ENCODE measurements around the gene PIP4K2A.
"Not testable (repeated sequence)": the region's sequence is repeated elsewhere in the genome, so short reads cannot be mapped to it uniquely, and the experiment has no call there.

Gene PIP4K2A

DNA sequence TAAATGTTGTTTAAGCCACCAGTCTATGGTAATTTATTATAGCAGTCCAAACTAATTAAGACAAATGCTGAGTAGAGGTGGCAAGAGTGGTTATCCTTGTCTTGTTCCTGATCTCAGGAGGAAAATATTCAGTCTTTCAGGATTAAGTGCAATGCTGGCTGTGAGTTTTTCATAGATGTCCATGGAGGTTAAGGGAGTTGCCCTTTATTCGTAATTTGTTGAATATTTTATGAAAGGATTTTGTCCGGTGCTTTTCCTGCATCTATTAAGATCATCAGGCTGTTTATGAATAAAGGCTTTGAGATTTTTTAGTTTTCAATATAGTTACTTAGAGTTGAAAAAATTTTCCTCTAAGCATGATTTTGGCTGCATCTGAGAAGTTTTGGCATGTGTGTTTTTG lies 186.9 kb downstream of the PIP4K2A start:
- TF ChIP-seq EZH2phosphoT487 (IDR thresholded peaks at IDR 0.05; ENCODE audit: borderline replicate concordance): no peak
- TF ChIP-seq, protein P1, sequence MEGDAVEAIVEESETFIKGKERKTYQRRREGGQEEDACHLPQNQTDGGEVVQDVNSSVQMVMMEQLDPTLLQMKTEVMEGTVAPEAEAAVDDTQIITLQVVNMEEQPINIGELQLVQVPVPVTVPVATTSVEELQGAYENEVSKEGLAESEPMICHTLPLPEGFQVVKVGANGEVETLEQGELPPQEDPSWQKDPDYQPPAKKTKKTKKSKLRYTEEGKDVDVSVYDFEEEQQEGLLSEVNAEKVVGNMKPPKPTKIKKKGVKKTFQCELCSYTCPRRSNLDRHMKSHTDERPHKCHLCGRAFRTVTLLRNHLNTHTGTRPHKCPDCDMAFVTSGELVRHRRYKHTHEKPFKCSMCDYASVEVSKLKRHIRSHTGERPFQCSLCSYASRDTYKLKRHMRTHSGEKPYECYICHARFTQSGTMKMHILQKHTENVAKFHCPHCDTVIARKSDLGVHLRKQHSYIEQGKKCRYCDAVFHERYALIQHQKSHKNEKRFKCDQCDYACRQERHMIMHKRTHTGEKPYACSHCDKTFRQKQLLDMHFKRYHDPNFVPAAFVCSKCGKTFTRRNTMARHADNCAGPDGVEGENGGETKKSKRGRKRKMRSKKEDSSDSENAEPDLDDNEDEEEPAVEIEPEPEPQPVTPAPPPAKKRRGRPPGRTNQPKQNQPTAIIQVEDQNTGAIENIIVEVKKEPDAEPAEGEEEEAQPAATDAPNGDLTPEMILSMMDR (conservative IDR thresholded peaks at IDR 0.05; ENCODE audit: low read length): no peak
- Histone ChIP-seq H3K9me3 (ENCODE audit: insufficient read depth, low read depth, low read length) (no peaks in the 10 kb centered on the region), H3K4me1 (ENCODE audit: insufficient read depth, low read length, poor library complexity, severe bottlenecking) (no peaks in the 10 kb centered on the region), H3K36me3 (ENCODE audit: insufficient read depth, low read length) (no peaks in the 10 kb centered on the region), H3K9me2 (replicated peaks; ENCODE audit: low read depth, low read length) (no peaks in the 10 kb centered on the region), H3K27me3 (ENCODE audit: insufficient read depth, low read length, poor library complexity, severe bottlenecking) (no peaks in the 10 kb centered on the region), H3K4me2 (ENCODE audit: low read depth, low read length, poor library complexity, severe bottlenecking) (no peak overlapping the region), H3K9ac (ENCODE audit: low read depth, low read length, poor library complexity, severe bottlenecking) (no peak overlapping the region), H2AFZ (ENCODE audit: low read length) (no peak overlapping the region), H4K20me1 (ENCODE audit: insufficient read depth, low read length, poor library complexity, severe bottlenecking) (no peaks in the 10 kb centered on the region), H3K79me2 (ENCODE audit: insufficient read depth, low read length) (no peaks in the 10 kb centered on the region), H3K4me3 (ENCODE audit: low read length, poor library complexity, severe bottlenecking) (no peak overlapping the region), H3F3A (ENCODE audit: low read depth) (no peaks in the 10 kb centered on the region)

DNA sequence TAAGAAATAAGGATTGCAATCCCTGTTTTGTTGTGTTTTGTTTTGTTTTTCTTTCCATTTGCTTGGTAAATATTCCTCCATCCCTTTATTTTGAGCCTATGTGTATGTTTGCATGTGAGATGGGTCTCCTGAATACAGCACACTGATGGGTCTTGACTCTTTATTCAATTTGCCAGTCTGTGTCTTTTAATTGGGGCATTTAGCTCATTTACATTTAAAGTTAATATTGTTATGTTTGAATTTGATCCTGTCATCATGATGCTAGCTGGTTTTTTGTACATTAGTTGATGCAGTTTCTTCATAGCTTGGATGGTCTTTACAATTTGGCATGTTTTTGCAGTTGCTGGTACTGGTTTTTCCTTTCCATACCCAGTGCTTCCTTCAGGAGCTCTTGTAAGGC lies 190.0 kb downstream of the PIP4K2A start:
- not testable (repeated sequence) for H4K20me1 ChIP-seq (ENCODE audit: insufficient read depth, low read length, poor library complexity, severe bottlenecking); H3K4me2 ChIP-seq (ENCODE audit: low read depth, low read length, poor library complexity, severe bottlenecking); H3K4me3 ChIP-seq (ENCODE audit: low read length, poor library complexity, severe bottlenecking); H3K4me1 ChIP-seq (ENCODE audit: insufficient read depth, low read length, poor library complexity, severe bottlenecking); H3K9me2 ChIP-seq (replicated peaks; ENCODE audit: low read depth, low read length); H3F3A ChIP-seq (ENCODE audit: low read depth); H3K9me3 ChIP-seq (ENCODE audit: insufficient read depth, low read depth, low read length); H3K27me3 ChIP-seq (ENCODE audit: insufficient read depth, low read length, poor library complexity, severe bottlenecking); H2AFZ ChIP-seq (ENCODE audit: low read length); H3K36me3 ChIP-seq (ENCODE audit: insufficient read depth, low read length); H3K79me2 ChIP-seq (ENCODE audit: insufficient read depth, low read length); H3K9ac ChIP-seq (ENCODE audit: low read depth, low read length, poor library complexity, severe bottlenecking)

DNA sequence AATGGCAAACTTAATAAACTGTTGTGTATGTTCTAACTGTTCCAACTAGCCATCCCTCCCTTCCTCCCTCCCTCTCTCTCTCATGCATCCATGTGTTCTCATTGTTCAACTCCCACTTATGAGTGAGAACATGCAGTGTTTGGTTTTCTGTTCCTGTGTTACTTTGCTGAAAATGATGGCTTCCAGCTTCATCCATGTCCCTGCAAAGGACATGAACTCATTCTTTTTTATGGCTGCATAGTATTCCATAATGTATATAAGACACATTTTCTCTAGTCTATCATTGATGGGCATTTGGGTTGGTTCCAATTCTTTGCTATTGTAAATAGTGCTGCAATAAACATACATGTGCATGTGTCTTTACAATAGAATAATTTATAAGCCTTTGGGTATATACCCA lies 193.7 kb downstream of the PIP4K2A start:
- not testable (repeated sequence) for H3K79me2 ChIP-seq (ENCODE audit: insufficient read depth, low read length); H3K9me2 ChIP-seq (replicated peaks; ENCODE audit: low read depth, low read length); H3K9ac ChIP-seq (ENCODE audit: low read depth, low read length, poor library complexity, severe bottlenecking); H3K4me1 ChIP-seq (ENCODE audit: insufficient read depth, low read length, poor library complexity, severe bottlenecking); H4K20me1 ChIP-seq (ENCODE audit: insufficient read depth, low read length, poor library complexity, severe bottlenecking); H3F3A ChIP-seq (ENCODE audit: low read depth); H3K9me3 ChIP-seq (ENCODE audit: insufficient read depth, low read depth, low read length); H3K4me3 ChIP-seq (ENCODE audit: low read length, poor library complexity, severe bottlenecking); H3K4me2 ChIP-seq (ENCODE audit: low read depth, low read length, poor library complexity, severe bottlenecking); H3K36me3 ChIP-seq (ENCODE audit: insufficient read depth, low read length); H3K27me3 ChIP-seq (ENCODE audit: insufficient read depth, low read length, poor library complexity, severe bottlenecking); H2AFZ ChIP-seq (ENCODE audit: low read length)

DNA sequence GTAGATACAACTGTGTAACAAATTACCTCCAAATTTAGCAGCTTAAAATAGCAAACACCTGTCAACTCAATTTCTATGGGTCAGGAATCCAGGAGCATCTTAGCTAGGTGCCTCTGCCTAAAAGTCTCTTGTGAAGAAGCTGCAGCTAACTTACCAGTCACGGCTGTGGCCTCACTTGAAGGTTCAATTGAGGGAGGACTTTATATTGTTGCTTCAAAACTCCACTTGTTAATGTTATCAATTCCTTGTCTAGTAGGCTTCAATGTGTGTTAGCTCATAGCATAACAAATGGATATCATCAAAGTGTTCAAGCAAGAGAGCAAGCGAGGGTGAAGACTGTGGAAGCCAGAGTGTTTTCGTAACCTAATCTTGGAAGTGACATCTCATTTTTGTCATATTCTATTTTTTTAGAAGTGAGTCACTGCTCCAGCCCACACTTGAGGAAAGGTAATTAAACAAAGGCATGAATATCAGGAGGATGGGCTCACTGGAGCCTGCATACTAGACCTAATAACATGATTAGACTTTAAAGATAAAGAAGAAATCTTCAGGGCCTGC lies 196.1 kb downstream of the PIP4K2A start:
- Histone ChIP-seq H3K9ac (ENCODE audit: low read depth, low read length, poor library complexity, severe bottlenecking) (no peak overlapping the region), H3K9me3 (ENCODE audit: insufficient read depth, low read depth, low read length) (no peaks in the 10 kb centered on the region), H3F3A (ENCODE audit: low read depth) (no peaks in the 10 kb centered on the region), H3K4me2 (ENCODE audit: low read depth, low read length, poor library complexity, severe bottlenecking) (no peak overlapping the region), H3K27me3 (ENCODE audit: insufficient read depth, low read length, poor library complexity, severe bottlenecking) (no peaks in the 10 kb centered on the region), H3K9me2 (replicated peaks; ENCODE audit: low read depth, low read length) (no peaks in the 10 kb centered on the region), H3K79me2 (ENCODE audit: insufficient read depth, low read length) (no peaks in the 10 kb centered on the region), H3K4me3 (ENCODE audit: low read length, poor library complexity, severe bottlenecking) (no peak overlapping the region), H2AFZ (ENCODE audit: low read length) (no peak overlapping the region), H3K36me3 (ENCODE audit: insufficient read depth, low read length) (no peaks in the 10 kb centered on the region), H3K4me1 (ENCODE audit: insufficient read depth, low read length, poor library complexity, severe bottlenecking) (no peaks in the 10 kb centered on the region), H4K20me1 (ENCODE audit: insufficient read depth, low read length, poor library complexity, severe bottlenecking) (no peaks in the 10 kb centered on the region)
- TF ChIP-seq, protein P1 (conservative IDR thresholded peaks at IDR 0.05; ENCODE audit: low read length): no peak
- TF ChIP-seq EZH2phosphoT487 (IDR thresholded peaks at IDR 0.05; ENCODE audit: borderline replicate concordance): no peak

All from Loucy (cell line).